Stimulated activated CD4-positive, alpha-beta T cell treated with anti-CD3 and anti-CD28 coated beads, Interleukin-2, amount 100 ng/mL, for 48 hours (primary cell): ENCODE results near the gene TIPRL.
A peak's percentile ranks its signal among the peaks of the same experiment; 100 is the strongest.
"Not testable (repeated sequence)": the region's sequence is repeated elsewhere in the genome, so short reads cannot be mapped to it uniquely, and the experiment has no call there.

Source experiments
- DNase-seq, 2 donors: peaks; one replicate each; pipeline ENCODE4 v3.0.0-alpha.2; 2020

The TIPRL gene

GRCh38 chr1:168178638-168179437 lies at the start of gene TIPRL:
Gene TIPRL (plus strand): TSS chr1:168178962. CDS start chr1:168179078, 116 bp downstream.
- peak; percentile 91 for DNase-seq

- no peak for DNase-seq
Measured at GRCh38 chr1:168129933-168130332, 48.8 kb upstream of the TIPRL start.

GRCh38 chr1:168134132-168134531 lies 44.6 kb upstream of the TIPRL start:
- DNase-seq: no peak

GRCh38 chr1:168134642-168135041 lies 44.1 kb upstream of the TIPRL start:
- no peak for DNase-seq

- DNase-seq: no peak
Measured at GRCh38 chr1:168135116-168135920, 43.4 kb upstream of the TIPRL start.

GRCh38 chr1:168135921-168136708 lies 42.6 kb upstream of the TIPRL start:
- peak in 1 of 2 donors; percentile 5 for DNase-seq

- DNase-seq: peak in 1 of 2 donors; percentile 13
Measured at GRCh38 chr1:168136709-168137514, 41.9 kb upstream of the TIPRL start, which contains the start of gene GPR161. Gene GPR161 (minus strand): TSS chr1:168136930. CDS start chr1:168104850, 32,080 bp downstream.

GRCh38 chr1:168137515-168137821 lies 41.3 kb upstream of the TIPRL start:
- no peak for DNase-seq

- DNase-seq: no peak
Measured at GRCh38 chr1:168138134-168138533, 40.6 kb upstream of the TIPRL start.

GRCh38 chr1:168139070-168139469 lies 39.7 kb upstream of the TIPRL start:
- DNase-seq: no peak

- DNase-seq: no peak
Measured at GRCh38 chr1:168141871-168142385, 36.8 kb upstream of the TIPRL start.

- peak; percentile 88 to 91 for DNase-seq
Measured at GRCh38 chr1:168145184-168146159, 33.3 kb upstream of the TIPRL start.

GRCh38 chr1:168146160-168146539 lies 32.6 kb upstream of the TIPRL start:
- no peak for DNase-seq

- DNase-seq: no peak
Measured at GRCh38 chr1:168146626-168147025, 32.1 kb upstream of the TIPRL start.

- no peak for DNase-seq
Measured at GRCh38 chr1:168148916-168149315, 29.8 kb upstream of the TIPRL start.

- DNase-seq: no peak
Measured at GRCh38 chr1:168150283-168150682, 28.5 kb upstream of the TIPRL start.

- no peak for DNase-seq
Measured at GRCh38 chr1:168151935-168152334, 26.8 kb upstream of the TIPRL start.

GRCh38 chr1:168154707-168155106 lies 24.1 kb upstream of the TIPRL start:
- not testable (repeated sequence) for DNase-seq

- DNase-seq: no peak
Measured at GRCh38 chr1:168155910-168156309, 22.9 kb upstream of the TIPRL start.

GRCh38 chr1:168157638-168158037 lies 21.1 kb upstream of the TIPRL start:
- DNase-seq: no peak

- DNase-seq: no peak
Measured at GRCh38 chr1:168159251-168159650, 19.5 kb upstream of the TIPRL start.
